NOMO-1 (cell line): ENCODE results near the gene KAZALD1.

Experiments used
- DNase-seq, 2 experiments: peaks; one replicate each; lab custom pipeline; 2025; ENCODE audit not compliant: unreplicated experiment in 2 of 2; lab: John Stamatoyannopoulos, UW

The KAZALD1 gene

GRCh38 chr10:101061624-101062231 lies at the start of gene KAZALD1:
Gene KAZALD1 (plus strand): TSS chr10:101061989. CDS start chr10:101062593, 604 bp downstream.
- DNase-seq = peak in 1 of 2 experiments; percentile 78

- DNase-seq = peak; percentile 71 to 83
These were observed 49.0 kb upstream of the KAZALD1 start for GRCh38 chr10:101012525-101013364.

- no peak for DNase-seq
These were observed 48.4 kb upstream of the KAZALD1 start for GRCh38 chr10:101013365-101013825.

GRCh38 chr10:101014230-101014884 lies 47.4 kb upstream of the KAZALD1 start:
- peak; percentile 12 to 25 for DNase-seq

- peak in 1 of 2 experiments; percentile 18 for DNase-seq
These were observed 46.7 kb upstream of the KAZALD1 start for GRCh38 chr10:101014966-101015581.

GRCh38 chr10:101015582-101015973 lies 46.2 kb upstream of the KAZALD1 start:
- no peak for DNase-seq

- DNase-seq = no peak
These were observed 45.0 kb upstream of the KAZALD1 start for GRCh38 chr10:101016814-101017213.

GRCh38 chr10:101018118-101018599 lies 43.6 kb upstream of the KAZALD1 start:
- peak in 1 of 2 experiments; percentile 9 for DNase-seq

- DNase-seq = peak; percentile 64 to 74
These were observed 43.0 kb upstream of the KAZALD1 start for GRCh38 chr10:101018600-101019439.

- DNase-seq = no peak
These were observed 42.4 kb upstream of the KAZALD1 start for GRCh38 chr10:101019440-101019703.

- no peak for DNase-seq
These were observed 41.2 kb upstream of the KAZALD1 start for GRCh38 chr10:101020427-101021075.

- no peak for DNase-seq
These were observed 40.5 kb upstream of the KAZALD1 start for GRCh38 chr10:101021239-101021638.

GRCh38 chr10:101021692-101022251 lies 40.0 kb upstream of the KAZALD1 start:
- DNase-seq = no peak

GRCh38 chr10:101022967-101023705 lies 38.7 kb upstream of the KAZALD1 start:
- no peak for DNase-seq

- no peak for DNase-seq
These were observed 34.6 kb upstream of the KAZALD1 start for GRCh38 chr10:101027106-101027720.

- peak in 1 of 2 experiments; percentile 24 for DNase-seq
These were observed 33.1 kb upstream of the KAZALD1 start for GRCh38 chr10:101028446-101029337.
